OCI-LY7 (cell line): ENCODE measurements around the gene KRT38. TPM values are rescaled to one million over a fixed set of nuclear protein-coding genes. Genes with fewer than 3 reads are reported as not detected.

Experiments
- BruUV-seq: library from RNA; stranded (reverse); fragments of 400-500 nt; replicated peaks from 2 replicates; lab custom pipeline; 2021; lab: Mats Ljungman, UMichigan
- CTCF ChIA-PET: fragments of 300-600 bp; sonication (Branson Sonifier 250); formaldehyde crosslinking; loops from one replicate; lab custom pipeline; 2022; ENCODE audit warnings: antibody characterized with exemption; ENCODE audit not compliant: unreplicated experiment; lab: Charles Lee
- POLR2A ChIA-PET: fragments of 300-600 bp; sonication (Branson Sonifier 250); formaldehyde crosslinking; loops from one replicate; lab custom pipeline; 2022; ENCODE audit warnings: antibody characterized with exemption; lab: Charles Lee
- DNase-seq: peaks from one replicate; pipeline ENCODE4 v3.0.0-alpha.2; 2015; ENCODE audit warnings: low spot score
- H2AFZ ChIP-seq: fragments of 200-600 bp; sonication (generic), shearing (Covaris generic); 2 replicates; pipeline ENCODE4 v1.6.1; 2014; ENCODE audit warnings: mild to moderate bottlenecking, antibody characterized with exemption, low read length, moderate library complexity
- H3K27ac ChIP-seq: fragments of 200-600 bp; sonication (generic); 2 replicates; pipeline ENCODE4 v1.5.1; 2014; ENCODE audit warnings: mixed run types, low read depth, mild to moderate bottlenecking, moderate library complexity, low read length, inconsistent platforms; ENCODE audit not compliant: poor library complexity, severe bottlenecking
- H3K36me3 ChIP-seq: fragments of 200-600 bp; sonication (generic); 2 replicates; pipeline ENCODE4 v1.6.1; 2014; ENCODE audit warnings: mild to moderate bottlenecking, antibody characterized with exemption, low read length, moderate library complexity, mixed read lengths; ENCODE audit not compliant: insufficient read depth
- H3K4me1 ChIP-seq: fragments of 200-600 bp; sonication (generic); 2 replicates; pipeline ENCODE4 v1.5.1; 2014; ENCODE audit warnings: mild to moderate bottlenecking, low read length; ENCODE audit not compliant: insufficient read depth, poor library complexity, severe bottlenecking
- H3K4me2 ChIP-seq: fragments of 200-600 bp; sonication (generic); 2 replicates; pipeline ENCODE4 v1.6.1; 2014; ENCODE audit warnings: mild to moderate bottlenecking, low read length
- H3K4me3 ChIP-seq: fragments of 200-600 bp; sonication (generic); 2 replicates; pipeline ENCODE4 v1.5.1; 2014; ENCODE audit warnings: mild to moderate bottlenecking, low read depth, low read length; ENCODE audit not compliant: poor library complexity, severe bottlenecking
- H3K79me2 ChIP-seq: fragments of 200-600 bp; sonication (generic); 2 replicates; pipeline ENCODE4 v1.6.1; 2016; ENCODE audit warnings: low read depth, mild to moderate bottlenecking, low read length, moderate library complexity, mixed read lengths; ENCODE audit not compliant: insufficient read depth
- H3K9me2 ChIP-seq: fragments of 200-600 bp; sonication (generic); 2 replicates; pipeline ENCODE4 v1.6.1; 2016; ENCODE audit warnings: mild to moderate bottlenecking, low read length, mixed read lengths; ENCODE audit not compliant: insufficient read depth
- H3K9me3 ChIP-seq: fragments of 200-600 bp; sonication (generic); 2 replicates; pipeline ENCODE4 v1.6.1; 2014; ENCODE audit warnings: mild to moderate bottlenecking, mixed run types, low read length, mixed read lengths
- H4K20me1 ChIP-seq: fragments of 200-600 bp; sonication (generic); 2 replicates; pipeline ENCODE4 v1.6.1; 2014; ENCODE audit warnings: mild to moderate bottlenecking, antibody characterized with exemption, low read length, moderate library complexity, mixed read lengths; ENCODE audit not compliant: insufficient read depth
- CTCF ChIP-seq: fragments of 200-600 bp; sonication (generic); conservative IDR thresholded peaks from 2 replicates; pipeline ENCODE4 v1.5.1; 2014; ENCODE audit warnings: mild to moderate bottlenecking, antibody characterized with exemption, low read length, moderate library complexity, mixed read lengths
- EZH2phosphoT487 ChIP-seq: fragments of 200-600 bp; sonication (generic); IDR thresholded peaks from 2 replicates; pipeline ENCODE4 v1.6.1; 2018; ENCODE audit warnings: low read depth, borderline replicate concordance, mild to moderate bottlenecking, mixed run types, antibody characterized with exemption, low read length, moderate library complexity, mixed read lengths
- intact Hi-C: fragments of 100-400 bp; cut with micrococcal nuclease; formaldehyde crosslinking; loops from one replicate; pipeline ENCODE4 v1.10.0; 2022; ENCODE audit not compliant: unreplicated experiment
- total RNA-seq, 2 experiments: library from RNA; depleted of rRNA in 1 of 2; stranded (reverse); fragments of >200 nt in 1 of 2; shearing (Covaris generic) in 1 of 2; gene quantifications; 2 replicates each; pipeline ENCODE4 v1.2.3, GENCODE V29; 2014 to 2022

The KRT38 gene
- total RNA-seq, 2 experiments from 2014 or later = not detected

- BruUV-seq = no TSS peak
- ChIA-PET POLR2A (no interaction called here), CTCF (no interaction called here)
- no peak overlapping the region for H3K4me2 ChIP-seq
- no peaks in the 10 kb centered on the region for H3K9me3 ChIP-seq
- no peak overlapping the region for H3K4me3 ChIP-seq
- H3K27ac ChIP-seq = no peak overlapping the region
- H3K9me2 ChIP-seq = no peaks in the 10 kb centered on the region
- no peak overlapping the region for H2AFZ ChIP-seq
- no peaks in the 10 kb centered on the region for H3K36me3 ChIP-seq
- no peaks in the 10 kb centered on the region for H4K20me1 ChIP-seq
- H3K79me2 ChIP-seq = no peaks in the 10 kb centered on the region
- no peaks in the 10 kb centered on the region for H3K4me1 ChIP-seq
- no peak for DNase-seq
- intact Hi-C loops = no loop called here
- TF ChIP-seq EZH2phosphoT487 (no peak), CTCF (no peak)
These were observed 23.4 kb upstream of the KRT38 start for GRCh38 chr17:41464173-41464572.

DNA sequence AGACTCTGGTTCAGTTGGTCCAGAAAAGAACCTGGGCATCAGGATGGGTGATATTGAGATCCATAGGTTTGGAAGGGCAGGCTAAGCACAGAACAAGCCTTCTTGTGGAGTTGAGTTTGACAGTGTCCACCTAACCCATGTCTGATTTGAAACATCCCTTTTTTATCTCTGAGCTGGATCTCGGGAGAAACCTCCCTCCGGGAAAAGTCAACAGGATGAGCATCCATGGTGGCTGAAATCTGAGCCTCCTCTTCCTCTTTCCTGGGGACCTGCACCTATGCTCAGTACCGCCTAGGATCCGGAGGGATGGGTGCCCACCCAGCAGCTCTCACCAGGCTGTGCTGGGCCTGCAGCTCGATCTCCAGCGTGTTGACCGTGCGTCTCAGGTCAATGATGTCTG lies 23.0 kb upstream of the KRT38 start:
- ChIA-PET CTCF (no interaction called here), POLR2A (interaction anchor here (0.8 kb wide), 1 partner anchor 226 kb away, joined by 3 read pairs; no protein-coding TSS in a partner anchor)
- Histone ChIP-seq H3K27ac (no peak overlapping the region), H3K4me3 (no peak overlapping the region), H3K79me2 (no peaks in the 10 kb centered on the region), H3K36me3 (no peaks in the 10 kb centered on the region), H3K9me2 (no peaks in the 10 kb centered on the region), H3K9me3 (no peaks in the 10 kb centered on the region), H3K4me2 (no peak overlapping the region), H4K20me1 (no peaks in the 10 kb centered on the region), H2AFZ (no peak overlapping the region), H3K4me1 (no peaks in the 10 kb centered on the region)
- no TSS peak for BruUV-seq
- intact Hi-C loops = no loop called here
- no peak for DNase-seq
- TF ChIP-seq EZH2phosphoT487 (no peak), CTCF (no peak)

DNA sequence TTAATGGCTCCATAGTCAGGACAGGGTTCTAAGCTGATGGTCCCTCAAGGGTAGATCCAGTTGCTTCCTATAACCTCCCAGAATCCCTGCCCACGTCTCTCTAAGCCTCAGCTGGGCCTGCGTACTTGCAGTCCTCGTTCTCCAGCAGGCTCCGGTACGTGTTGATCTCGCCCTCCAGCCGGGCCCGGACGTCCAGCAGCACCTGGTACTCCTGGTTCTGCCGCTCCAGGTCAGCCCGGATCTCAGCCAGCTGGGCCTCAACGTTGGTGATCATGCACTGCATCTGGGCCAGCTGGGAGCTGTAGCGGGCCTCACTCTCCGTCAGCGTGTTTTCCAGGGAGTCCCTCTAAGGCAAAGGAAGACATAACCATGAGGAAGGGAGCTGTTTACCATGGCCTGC lies 21.9 kb upstream of the KRT38 start:
- no peaks in the 10 kb centered on the region for H3K4me1 ChIP-seq
- TF ChIP-seq CTCF (no peak), EZH2phosphoT487 (no peak)
- ChIA-PET CTCF (no interaction called here), POLR2A (interaction anchor here (0.8 kb wide), 1 partner anchor 227 kb away, joined by 3 read pairs; no protein-coding TSS in a partner anchor)
- H3K9me3 ChIP-seq = no peaks in the 10 kb centered on the region
- no peak overlapping the region for H3K4me3 ChIP-seq
- H3K4me2 ChIP-seq = no peak overlapping the region
- intact Hi-C loops = no loop called here
- no TSS peak for BruUV-seq
- H3K79me2 ChIP-seq = no peaks in the 10 kb centered on the region
- H3K36me3 ChIP-seq = no peaks in the 10 kb centered on the region
- H2AFZ ChIP-seq = no peak overlapping the region
- no peak overlapping the region for H3K27ac ChIP-seq
- DNase-seq = no peak
- H3K9me2 ChIP-seq = no peaks in the 10 kb centered on the region
- H4K20me1 ChIP-seq = no peaks in the 10 kb centered on the region
